ENCODE results near the gene AK4. TPM values are rescaled to one million over a fixed set of nuclear protein-coding genes. Genes with fewer than 3 reads are reported as not detected.
"Not testable (repeated sequence)": the region's sequence is repeated elsewhere in the genome, so short reads cannot be mapped to it uniquely, and the experiment has no call there.

AK4 gene
- total RNA-seq, 2 experiments from 2014 or later: 79.5 to 81.3 TPM

GRCh38 chr1:65222340-65222940 is 74.4 kb downstream of the AK4 start:
- no peak overlapping the region for H3K4me3 Mint-ChIP-seq
- DNase-seq (no peak), ATAC-seq (ENCODE audit: low read depth) (no peak)
- no peaks in the 10 kb centered on the region for H3K4me1 Mint-ChIP-seq
- no peaks in the 10 kb centered on the region for H3K9me3 Mint-ChIP-seq
- no peaks in the 10 kb centered on the region for H3K27me3 Mint-ChIP-seq
- no peak overlapping the region for H3K27ac Mint-ChIP-seq
- peaks cover 29% of the 10 kb centered on the region for H3K36me3 Mint-ChIP-seq
- POLR2A ChIA-PET: no interaction called here

DNA sequence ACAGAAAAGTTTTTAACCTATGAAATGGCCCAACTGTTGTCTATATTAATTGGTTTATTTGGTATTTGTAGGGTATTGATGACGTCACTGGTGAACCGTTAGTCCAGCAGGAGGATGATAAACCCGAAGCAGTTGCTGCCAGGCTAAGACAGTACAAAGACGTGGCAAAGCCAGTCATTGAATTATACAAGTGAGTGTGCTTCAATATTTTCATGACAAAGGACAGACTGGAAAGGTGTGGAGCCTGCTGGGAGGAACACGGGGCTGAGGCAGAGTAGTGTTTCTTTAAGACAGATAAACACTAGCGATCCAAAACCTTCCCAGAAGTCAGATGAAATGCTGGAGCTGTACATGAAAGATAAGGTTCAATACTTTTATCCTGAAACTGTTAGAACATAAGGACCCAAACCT is 76.7 kb downstream of the AK4 start:
- ATAC-seq (ENCODE audit: low read depth): no peak
- peaks cover 2% of the 10 kb centered on the region for H3K4me1 Mint-ChIP-seq
- POLR2A ChIA-PET: no interaction called here

DNA sequence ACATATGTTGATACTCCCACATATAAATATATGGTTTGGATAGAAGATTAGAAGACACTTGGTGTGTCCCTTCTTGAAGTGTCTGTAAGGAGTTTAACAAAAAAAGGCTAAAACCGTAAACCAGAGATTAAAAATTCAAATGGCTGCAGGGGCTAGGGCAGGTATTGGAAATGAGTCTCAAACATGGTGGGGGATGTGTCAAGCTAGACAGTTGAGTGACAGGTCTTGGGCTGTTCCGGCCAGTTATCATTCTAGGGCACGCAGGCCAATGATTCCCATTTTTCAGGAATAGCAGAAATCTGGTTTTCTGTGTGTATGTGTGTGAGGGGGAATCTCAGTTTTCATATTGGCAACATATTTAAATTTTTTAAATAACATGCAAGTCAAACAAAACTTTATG is 77.2 kb downstream of the AK4 start:
- no peak for DNase-seq
- POLR2A ChIA-PET: no interaction called here
- no peak for ATAC-seq (ENCODE audit: low read depth)
- no peak overlapping the region for H3K4me3 Mint-ChIP-seq
- H3K27me3 Mint-ChIP-seq: no peaks in the 10 kb centered on the region
- H3K4me1 Mint-ChIP-seq: peaks cover 7% of the 10 kb centered on the region
- peaks cover 26% of the 10 kb centered on the region for H3K36me3 Mint-ChIP-seq
- H3K9me3 Mint-ChIP-seq: no peaks in the 10 kb centered on the region
- H3K27ac Mint-ChIP-seq: no peak overlapping the region

More for the DNA sequence above, 76.7 kb downstream of the AK4 start:
- H3K36me3 Mint-ChIP-seq: peaks cover 28% of the 10 kb centered on the region
- no peaks in the 10 kb centered on the region for H3K9me3 Mint-ChIP-seq
- no peak overlapping the region for H3K27ac Mint-ChIP-seq
- DNase-seq: no peak
- no peak overlapping the region for H3K4me3 Mint-ChIP-seq
- no peaks in the 10 kb centered on the region for H3K27me3 Mint-ChIP-seq

DNA sequence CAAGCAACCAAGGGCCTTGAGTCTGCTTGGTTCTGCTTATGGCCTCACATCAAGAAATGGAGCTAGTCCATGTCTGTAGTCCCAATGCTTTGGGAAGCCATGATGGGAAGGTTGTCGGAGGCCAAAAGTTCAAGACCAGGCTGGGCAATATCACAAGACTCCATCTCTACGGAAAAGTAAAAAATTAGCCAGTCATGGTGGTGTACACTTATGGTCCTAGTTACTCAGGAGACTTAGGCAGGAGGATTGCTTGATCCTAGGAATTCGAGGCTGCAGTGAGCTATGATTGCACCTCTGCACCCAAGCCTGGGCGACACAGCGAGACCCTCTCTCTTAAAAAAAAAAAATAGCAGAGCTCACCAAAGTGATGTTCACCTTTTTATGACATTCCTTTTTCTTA is 81.2 kb downstream of the AK4 start:
- Mint-ChIP-seq H3K9me3 (no peaks in the 10 kb centered on the region), H3K27ac (no peak overlapping the region), H3K4me3 (no peak overlapping the region), H3K4me1 (peaks cover 19% of the 10 kb centered on the region), H3K27me3 (no peaks in the 10 kb centered on the region), H3K36me3 (peaks cover 18% of the 10 kb centered on the region)
- no peak for DNase-seq
- ATAC-seq (ENCODE audit: low read depth): no peak
- POLR2A ChIA-PET: no interaction called here

- Mint-ChIP-seq H3K27me3 (no peaks in the 10 kb centered on the region), H3K4me1 (peaks cover 19% of the 10 kb centered on the region), H3K4me3 (no peak overlapping the region), H3K9me3 (no peaks in the 10 kb centered on the region), H3K27ac (no peak overlapping the region), H3K36me3 (peaks cover 14% of the 10 kb centered on the region)
- ATAC-seq (ENCODE audit: low read depth) (no peak), DNase-seq (no peak)
- POLR2A ChIA-PET: no interaction called here
Measured at GRCh38 chr1:65229754-65230339, 81.8 kb downstream of the AK4 start.

- Mint-ChIP-seq H3K4me1 (peaks cover 19% of the 10 kb centered on the region), H3K9me3 (no peaks in the 10 kb centered on the region), H3K36me3 (peaks cover 7% of the 10 kb centered on the region), H3K27ac (no peak overlapping the region), H3K27me3 (peaks cover 2% of the 10 kb centered on the region), H3K4me3 (no peak overlapping the region)
- POLR2A ChIA-PET: no interaction called here
- DNase-seq (no peak), ATAC-seq (ENCODE audit: low read depth) (peak; percentile 71)
Measured at GRCh38 chr1:65230731-65231481, 82.9 kb downstream of the AK4 start.

GRCh38 chr1:65231718-65232330 is 83.8 kb downstream of the AK4 start:
- Mint-ChIP-seq H3K9me3 (no peaks in the 10 kb centered on the region), H3K4me1 (peaks cover 19% of the 10 kb centered on the region), H3K27ac (no peak overlapping the region), H3K27me3 (peaks cover 4% of the 10 kb centered on the region), H3K36me3 (peaks cover 6% of the 10 kb centered on the region), H3K4me3 (no peak overlapping the region)
- DNase-seq (no peak), ATAC-seq (ENCODE audit: low read depth) (no peak)
- POLR2A ChIA-PET: no interaction called here

DNA sequence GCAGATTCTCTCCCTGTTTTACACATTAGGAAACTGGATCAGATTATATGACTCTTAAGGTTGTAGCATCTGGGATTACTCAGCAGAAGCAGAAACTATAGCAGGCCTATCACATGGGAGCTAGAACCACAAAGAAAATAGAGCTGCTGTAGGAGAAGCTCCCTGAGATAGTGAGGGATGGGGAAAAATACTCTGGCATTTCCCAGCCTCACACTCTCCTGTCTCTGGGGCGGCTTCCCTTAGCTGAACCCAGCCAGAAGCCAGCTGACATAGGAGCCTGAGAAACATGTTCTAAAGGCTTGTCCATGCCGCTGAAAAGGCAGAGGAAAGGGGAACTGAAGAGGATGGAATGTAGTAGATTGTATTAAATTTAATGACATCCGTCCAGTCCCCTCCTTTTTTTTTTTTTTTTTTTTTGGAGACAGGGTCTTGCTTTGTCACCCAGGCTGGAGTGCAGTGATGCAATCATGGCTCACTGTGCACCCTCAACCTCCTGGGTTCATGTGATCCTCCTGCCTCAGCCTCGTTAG is 84.5 kb downstream of the AK4 start:
- no peak overlapping the region for H3K27ac Mint-ChIP-seq

GRCh38 chr1:65233782-65234181 is 85.8 kb downstream of the AK4 start:
- no peak for ATAC-seq (ENCODE audit: low read depth)
- Mint-ChIP-seq H3K27ac (no peak overlapping the region), H3K27me3 (peaks cover 13% of the 10 kb centered on the region), H3K4me1 (peaks cover 19% of the 10 kb centered on the region), H3K9me3 (no peaks in the 10 kb centered on the region), H3K36me3 (peaks cover 4% of the 10 kb centered on the region), H3K4me3 (no peak overlapping the region)
- POLR2A ChIA-PET: no interaction called here
- DNase-seq: no peak

More for the DNA sequence above, 84.5 kb downstream of the AK4 start:
- ATAC-seq (ENCODE audit: low read depth) (no peak), DNase-seq (no peak)
- H3K4me3 Mint-ChIP-seq: no peak overlapping the region
- peaks cover 7% of the 10 kb centered on the region for H3K27me3 Mint-ChIP-seq
- no peaks in the 10 kb centered on the region for H3K9me3 Mint-ChIP-seq
- peaks cover 19% of the 10 kb centered on the region for H3K4me1 Mint-ChIP-seq
- POLR2A ChIA-PET: no interaction called here
- peaks cover 6% of the 10 kb centered on the region for H3K36me3 Mint-ChIP-seq

GRCh38 chr1:65235867-65236805 is 88.1 kb downstream of the AK4 start:
- H3K4me1 Mint-ChIP-seq: peaks cover 5% of the 10 kb centered on the region
- no peak overlapping the region for H3K27ac Mint-ChIP-seq
- DNase-seq: no peak
- POLR2A ChIA-PET: interaction anchor here (0.7 kb wide), 1 partner anchor 30 kb away, joined by 4 read pairs; no protein-coding TSS in a partner anchor
- no peak overlapping the region for H3K4me3 Mint-ChIP-seq
- ATAC-seq (ENCODE audit: low read depth): no peak
- H3K9me3 Mint-ChIP-seq: no peaks in the 10 kb centered on the region
- peaks cover 21% of the 10 kb centered on the region for H3K27me3 Mint-ChIP-seq
- peaks cover under 1% of the 10 kb centered on the region for H3K36me3 Mint-ChIP-seq

DNA sequence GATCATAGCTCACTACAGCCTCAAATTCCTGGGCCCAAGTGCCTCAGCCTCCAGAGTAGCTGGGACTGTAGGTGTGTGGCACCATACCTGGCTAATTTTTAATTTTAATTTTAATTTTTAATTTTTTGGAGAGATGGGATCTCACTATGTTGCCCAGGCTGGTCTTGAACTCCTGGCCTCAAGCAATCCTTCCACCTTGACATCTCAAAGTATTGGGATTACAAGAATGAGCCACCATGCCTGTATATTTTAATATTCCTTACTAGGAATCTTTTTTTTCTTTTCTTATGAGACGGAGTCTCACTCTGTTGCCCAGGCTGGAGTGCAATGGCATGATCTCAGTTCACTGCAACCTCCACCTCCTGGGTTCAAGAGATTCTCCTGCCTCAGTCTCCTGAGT is 89.1 kb downstream of the AK4 start:
- H3K36me3 Mint-ChIP-seq; ATAC-seq (ENCODE audit: low read depth); H3K27ac Mint-ChIP-seq; POLR2A ChIA-PET; DNase-seq; H3K4me3 Mint-ChIP-seq; H3K9me3 Mint-ChIP-seq; H3K4me1 Mint-ChIP-seq: not testable (repeated sequence)
- peaks cover 27% of the 10 kb centered on the region for H3K27me3 Mint-ChIP-seq

GRCh38 chr1:65237503-65237902 is 89.5 kb downstream of the AK4 start:
- no peaks in the 10 kb centered on the region for H3K4me1 Mint-ChIP-seq
- H3K36me3 Mint-ChIP-seq: no peaks in the 10 kb centered on the region
- H3K9me3 Mint-ChIP-seq: peaks cover 1% of the 10 kb centered on the region
- H3K27me3 Mint-ChIP-seq: peaks cover 31% of the 10 kb centered on the region
- no peak overlapping the region for H3K27ac Mint-ChIP-seq
- ATAC-seq (ENCODE audit: low read depth) (no peak), DNase-seq (no peak)
- no peak overlapping the region for H3K4me3 Mint-ChIP-seq
- POLR2A ChIA-PET: no interaction called here

GRCh38 chr1:65238010-65238409 is 90.0 kb downstream of the AK4 start:
- DNase-seq (no peak), ATAC-seq (ENCODE audit: low read depth) (no peak)
- Mint-ChIP-seq H3K4me3 (no peak overlapping the region), H3K36me3 (no peaks in the 10 kb centered on the region), H3K9me3 (peaks cover 1% of the 10 kb centered on the region), H3K4me1 (no peaks in the 10 kb centered on the region), H3K27ac (no peak overlapping the region), H3K27me3 (peaks cover 32% of the 10 kb centered on the region)
- POLR2A ChIA-PET: no interaction called here

All from activated naive CD8-positive, alpha-beta T cell treated with anti-CD3 and anti-CD28 coated beads, Interleukin-2, amount 10 ng/mL, durations not matched to agents 7 days and 5 days (primary cell).